ENCODE measurements around the gene WNT6. TPM values are rescaled to one million over a fixed set of nuclear protein-coding genes. Genes with fewer than 3 reads are reported as not detected.
A peak's percentile ranks its signal among the peaks of the same experiment; 100 is the strongest.

The WNT6 gene
- total RNA-seq, 1 experiment from 2014 or later: 8.1 TPM

GRCh38 chr2:218893349-218894150, 33.9 kb downstream of the WNT6 start:
- ATAC-seq (no peak), DNase-seq (ENCODE audit: low read depth, low spot score) (no peak)
- no TSS peak for BruUV-seq (replicated peaks)
- in situ Hi-C loops (cut with HindIII; ENCODE audit: low pct_unique_long_range_greater_than_20kb, low sequenced_read_pairs): no loop called here
- CTCF ChIA-PET: interaction anchor here (0.8 kb wide), 1 partner anchor 14 kb away, joined by 3 read pairs; no protein-coding TSS in a partner anchor
- Histone ChIP-seq H3K27ac (ENCODE audit: low read length) (peak overlapping the region; percentile 80), H3K36me3 (ENCODE audit: control insufficient read depth, insufficient read depth, low read length) (no peaks in the 10 kb centered on the region), H3K4me3 (ENCODE audit: low read depth in 2 of 2, low read length in 2 of 2) (peak overlapping the region; percentile 38 to 57), H3K4me1 (ENCODE audit: control insufficient read depth, insufficient read depth, low read length) (peaks cover 54% of the 10 kb centered on the region), H3K27me3 (ENCODE audit: control insufficient read depth, insufficient read depth, low read length) (no peaks in the 10 kb centered on the region), H3K9me3 (ENCODE audit: control insufficient read depth, insufficient read depth, low read depth, low read length) (no peaks in the 10 kb centered on the region)
- intact Hi-C loops (cut with micrococcal nuclease; ENCODE audit: unreplicated experiment): no loop called here
- no peak for TF ChIP-seq TCF7L2 (IDR thresholded peaks at IDR 0.05; ENCODE audit: low read depth, low read length)
- TF ChIP-seq REST (IDR thresholded peaks at IDR 0.05; ENCODE audit: insufficient read depth in 1 of 2, low read depth in 2 of 2, low read length in 1 of 2): no peak
- TF ChIP-seq CTCF (IDR thresholded peaks at IDR 0.05): no peak
- TF ChIP-seq POLR2AphosphoS5 (IDR thresholded peaks at IDR 0.05; ENCODE audit: low read depth, low read length): no peak
- TF ChIP-seq SIN3A (IDR thresholded peaks at IDR 0.05; ENCODE audit: borderline replicate concordance, insufficient read depth, low read depth, low read length): no peak
- POLR2A ChIA-PET: interaction anchor here (0.7 kb wide), 1 partner anchor 162 kb away, joined by 3 read pairs; no protein-coding TSS in a partner anchor

GRCh38 chr2:218894151-218894879, 34.7 kb downstream of the WNT6 start:
- Histone ChIP-seq H3K27ac (ENCODE audit: low read length) (peak overlapping the region; percentile 80), H3K4me1 (ENCODE audit: control insufficient read depth, insufficient read depth, low read length) (peaks cover 54% of the 10 kb centered on the region)
- BruUV-seq (replicated peaks): no TSS peak

More at GRCh38 chr2:218894151-218894879, 34.7 kb downstream of the WNT6 start:
- in situ Hi-C loops (cut with HindIII; ENCODE audit: low pct_unique_long_range_greater_than_20kb, low sequenced_read_pairs): no loop called here
- intact Hi-C loops (cut with micrococcal nuclease; ENCODE audit: unreplicated experiment): no loop called here
- Histone ChIP-seq H3K4me3 (ENCODE audit: low read depth in 2 of 2, low read length in 2 of 2) (peak overlapping the region in 1 of 2 experiments; percentile 57; a peak in 2 of 4 replicates), H3K9me3 (ENCODE audit: control insufficient read depth, insufficient read depth, low read depth, low read length) (no peaks in the 10 kb centered on the region), H3K36me3 (ENCODE audit: control insufficient read depth, insufficient read depth, low read length) (no peaks in the 10 kb centered on the region), H3K27me3 (ENCODE audit: control insufficient read depth, insufficient read depth, low read length) (no peaks in the 10 kb centered on the region)
- no peak for DNase-seq (ENCODE audit: low read depth, low spot score)
- POLR2A ChIA-PET: no interaction called here
- ATAC-seq: peak; percentile 4; the same call in 1 of the 2 replicates
- TF ChIP-seq TCF7L2 (IDR thresholded peaks at IDR 0.05; ENCODE audit: low read depth, low read length): no peak
- TF ChIP-seq CTCF (IDR thresholded peaks at IDR 0.05): no peak
- CTCF ChIA-PET: interaction anchor here (0.8 kb wide), 1 partner anchor 15 kb away, joined by 3 read pairs; no protein-coding TSS in a partner anchor
